Liver (tissue), 9 donors: ENCODE results near the gene ELP5. TPM values are rescaled to one million over a fixed set of nuclear protein-coding genes. Genes with fewer than 3 reads are reported as not detected.

Experiments
- DNase-seq: peaks from one replicate; pipeline ENCODE4 v3.0.0-alpha.2; 2017; ENCODE audit warnings: low spot score
- H3K27ac ChIP-seq, 2 donors: one replicate each; pipeline ENCODE4 v1.7.0; 2013; ENCODE audit warnings: inconsistent platforms in 2 of 2, low read length in 2 of 2, control low read depth in 1 of 2, low read depth in 1 of 2, mild to moderate bottlenecking in 1 of 2
- H3K27me3 ChIP-seq, 4 donors: one replicate each; pipeline versions ENCODE4 v1.6.1 to v1.7.0; 2013; ENCODE audit warnings: low read length in 3 of 4, inconsistent platforms in 1 of 4, mild to moderate bottlenecking in 1 of 4, moderate library complexity in 1 of 4; ENCODE audit not compliant: control insufficient read depth in 4 of 4, insufficient read depth in 4 of 4
- H3K36me3 ChIP-seq, 4 donors: one replicate each; pipeline versions ENCODE4 v1.6.1 to v1.7.0; 2013; ENCODE audit warnings: low read length in 3 of 4, mild to moderate bottlenecking in 3 of 4, low read depth in 1 of 4, moderate library complexity in 1 of 4; ENCODE audit not compliant: control insufficient read depth in 4 of 4, insufficient read depth in 3 of 4
- H3K4me1 ChIP-seq, 4 donors: one replicate each; pipeline versions ENCODE4 v1.6.1 to v1.7.0; 2013; ENCODE audit warnings: low read length in 3 of 4, mild to moderate bottlenecking in 3 of 4, moderate library complexity in 1 of 4; ENCODE audit not compliant: control insufficient read depth in 4 of 4, insufficient read depth in 4 of 4
- H3K4me3 ChIP-seq, 3 donors: one replicate each; pipeline versions ENCODE4 v1.6.1 to v1.7.0; 2013; ENCODE audit warnings: low read length in 3 of 3, control low read depth in 1 of 3, low read depth in 1 of 3, mild to moderate bottlenecking in 1 of 3
- H3K9ac ChIP-seq, 2 donors: one replicate each; pipeline ENCODE4 v1.7.0; 2013; ENCODE audit warnings: low read length in 2 of 2, mild to moderate bottlenecking in 2 of 2, moderate library complexity in 2 of 2, control low read depth in 1 of 2, low read depth in 1 of 2
- H3K9me3 ChIP-seq, 4 donors: one replicate each; pipeline versions ENCODE4 v1.6.1 to v1.7.0; 2013; ENCODE audit warnings: low read length in 3 of 4; ENCODE audit not compliant: control insufficient read depth in 4 of 4
- EGR1 ChIP-seq, 2 donors: IDR thresholded peaks; 2 replicates each; pipeline ENCODE4 v1.6.1; 2016 to 2018; ENCODE audit warnings: antibody characterized with exemption in 2 of 2, low read depth in 2 of 2
- FOXA1 ChIP-seq: IDR thresholded peaks from 2 replicates; pipeline ENCODE4 v1.6.1; 2016; ENCODE audit warnings: antibody characterized with exemption
- FOXA2 ChIP-seq: IDR thresholded peaks from 2 replicates; pipeline ENCODE4 v1.6.1; 2016; ENCODE audit warnings: antibody characterized with exemption
- GABPA ChIP-seq, 2 donors: IDR thresholded peaks in 1 of 2; conservative IDR thresholded peaks in 1 of 2; 2 replicates each; pipeline ENCODE4 v1.6.1; 2016; ENCODE audit warnings: antibody characterized with exemption in 2 of 2, mild to moderate bottlenecking in 1 of 2, moderate library complexity in 1 of 2
- HNF4A ChIP-seq, 2 donors: conservative IDR thresholded peaks; 2 replicates each; pipeline ENCODE4 v1.6.1; 2016; ENCODE audit warnings: antibody characterized with exemption in 2 of 2, mild to moderate bottlenecking in 2 of 2
- HNF4G ChIP-seq: IDR thresholded peaks from 2 replicates; pipeline ENCODE4 v1.6.1; 2016; ENCODE audit warnings: antibody characterized with exemption
- JUND ChIP-seq, 2 donors: IDR thresholded peaks; 2 replicates each; pipeline ENCODE4 v1.6.1; 2016; ENCODE audit warnings: antibody characterized with exemption in 2 of 2
- NR2F2 ChIP-seq: IDR thresholded peaks from 2 replicates; pipeline ENCODE4 v1.6.1; 2016; ENCODE audit warnings: antibody characterized with exemption
- RAD21 ChIP-seq, 2 donors: IDR thresholded peaks; 2 replicates each; pipeline ENCODE4 v1.6.1; 2016; ENCODE audit warnings: antibody characterized with exemption in 2 of 2, mild to moderate bottlenecking in 2 of 2
- RXRA ChIP-seq, 2 donors: IDR thresholded peaks; 2 replicates each; pipeline ENCODE4 v1.6.1; 2017 to 2018; ENCODE audit warnings: antibody characterized with exemption in 2 of 2, mild to moderate bottlenecking in 1 of 2
- SP1 ChIP-seq: IDR thresholded peaks from 2 replicates; pipeline ENCODE4 v1.6.1; 2018; ENCODE audit warnings: antibody characterized with exemption, mild to moderate bottlenecking
- TAF1 ChIP-seq: conservative IDR thresholded peaks from 2 replicates; pipeline ENCODE4 v1.6.1; 2016; ENCODE audit warnings: antibody characterized with exemption, mild to moderate bottlenecking
- YY1 ChIP-seq: IDR thresholded peaks from 2 replicates; pipeline ENCODE4 v1.6.1; 2016; ENCODE audit warnings: antibody characterized with exemption, mild to moderate bottlenecking
- WGBS: extraction: QIAGEN DNeasy Blood & Tissue Kit; methylation state at CpG from one replicate; pipeline ENCODE4 v1.1.7; 2013; 5-methylcytosine and 5-hydroxymethylcytosine counted together
- polyA plus RNA-seq, 2 donors: library from polyadenylated mRNA; stranded (reverse) in 1 of 2; unstranded in 1 of 2; fragments of 200-250 nt in 1 of 2; fragments of >200 nt in 1 of 2; fragmentation: Nextera tagmentation in 1 of 2; extraction: Ambion mirVana in 1 of 2; gene quantifications; one replicate each; pipeline versions ENCODE4 v1.2.1 to v1.2.3, GENCODE V29; 2013 to 2015
- total RNA-seq, 2 donors: library from RNA; depleted of rRNA; stranded (reverse); fragments of >200 nt; gene quantifications; one replicate each; pipeline ENCODE4 v1.2.3, GENCODE V29; 2014
- TF ChIP-seq, protein P1 (sequence below): IDR thresholded peaks from 2 replicates; pipeline ENCODE4 v1.6.1; 2016; ENCODE audit warnings: antibody characterized with exemption, mild to moderate bottlenecking
- TF ChIP-seq, protein P2 (sequence below): IDR thresholded peaks from 2 replicates; pipeline ENCODE4 v1.6.1; 2016; ENCODE audit warnings: antibody characterized with exemption
- TF ChIP-seq, protein P3 (sequence below): IDR thresholded peaks from 2 replicates; pipeline ENCODE4 v1.6.1; 2016; ENCODE audit warnings: antibody characterized with exemption
- TF ChIP-seq, protein P4 (sequence below): fragments of 150-350 bp; IDR thresholded peaks from 2 replicates; pipeline ENCODE4 v1.5.1; 2017; ENCODE audit warnings: improper control_type of control experiment, low read depth, low read length; ENCODE audit not compliant: missing input control
- TF ChIP-seq, protein P5 (sequence below): IDR thresholded peaks from 2 replicates; pipeline ENCODE4 v1.6.1; 2016; ENCODE audit warnings: antibody characterized with exemption
- donor health status: healthy.
- donor health status: healthy.
- donor health status: healthy.
- donor health status: healthy.
- donor health status: healthy.

Gene ELP5
- total and polyA plus RNA-seq, 4 donors = 19.3 to 38.4 (median 26.6) TPM

DNA sequence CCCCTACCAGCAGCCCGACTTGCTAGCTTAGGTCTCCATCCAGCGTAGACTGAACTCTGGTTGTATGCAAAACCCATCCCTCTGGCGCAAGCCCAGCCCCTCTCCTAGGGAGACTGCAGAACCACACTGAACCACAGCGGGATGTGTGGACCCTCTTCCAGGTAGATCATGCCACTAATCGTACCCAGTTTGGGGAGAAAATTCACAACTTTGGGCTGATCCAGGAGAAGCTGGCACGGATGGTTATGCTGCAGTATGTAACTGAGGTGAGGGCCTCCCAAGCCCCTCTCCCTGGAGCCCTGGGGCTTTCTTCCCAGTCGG, 29.1 kb upstream of the ELP5 start:
- no peak for DNase-seq
- Histone ChIP-seq H3K4me1 (peaks cover 12 to 49% (median 40%) of the 10 kb centered on the region in 4 donors), H3K27ac (no peak overlapping the region), H3K27me3 (no peaks in the 10 kb centered on the region), H3K4me3 (no peak overlapping the region), H3K9ac (no peak overlapping the region), H3K9me3 (no peaks in the 10 kb centered on the region), H3K36me3 (peaks cover 14 to 66% (median 38%) of the 10 kb centered on the region in 4 donors)
- WGBS = 82% methylated on average over 7 of the region's 7 CpGs
- TF ChIP-seq, protein P1, sequence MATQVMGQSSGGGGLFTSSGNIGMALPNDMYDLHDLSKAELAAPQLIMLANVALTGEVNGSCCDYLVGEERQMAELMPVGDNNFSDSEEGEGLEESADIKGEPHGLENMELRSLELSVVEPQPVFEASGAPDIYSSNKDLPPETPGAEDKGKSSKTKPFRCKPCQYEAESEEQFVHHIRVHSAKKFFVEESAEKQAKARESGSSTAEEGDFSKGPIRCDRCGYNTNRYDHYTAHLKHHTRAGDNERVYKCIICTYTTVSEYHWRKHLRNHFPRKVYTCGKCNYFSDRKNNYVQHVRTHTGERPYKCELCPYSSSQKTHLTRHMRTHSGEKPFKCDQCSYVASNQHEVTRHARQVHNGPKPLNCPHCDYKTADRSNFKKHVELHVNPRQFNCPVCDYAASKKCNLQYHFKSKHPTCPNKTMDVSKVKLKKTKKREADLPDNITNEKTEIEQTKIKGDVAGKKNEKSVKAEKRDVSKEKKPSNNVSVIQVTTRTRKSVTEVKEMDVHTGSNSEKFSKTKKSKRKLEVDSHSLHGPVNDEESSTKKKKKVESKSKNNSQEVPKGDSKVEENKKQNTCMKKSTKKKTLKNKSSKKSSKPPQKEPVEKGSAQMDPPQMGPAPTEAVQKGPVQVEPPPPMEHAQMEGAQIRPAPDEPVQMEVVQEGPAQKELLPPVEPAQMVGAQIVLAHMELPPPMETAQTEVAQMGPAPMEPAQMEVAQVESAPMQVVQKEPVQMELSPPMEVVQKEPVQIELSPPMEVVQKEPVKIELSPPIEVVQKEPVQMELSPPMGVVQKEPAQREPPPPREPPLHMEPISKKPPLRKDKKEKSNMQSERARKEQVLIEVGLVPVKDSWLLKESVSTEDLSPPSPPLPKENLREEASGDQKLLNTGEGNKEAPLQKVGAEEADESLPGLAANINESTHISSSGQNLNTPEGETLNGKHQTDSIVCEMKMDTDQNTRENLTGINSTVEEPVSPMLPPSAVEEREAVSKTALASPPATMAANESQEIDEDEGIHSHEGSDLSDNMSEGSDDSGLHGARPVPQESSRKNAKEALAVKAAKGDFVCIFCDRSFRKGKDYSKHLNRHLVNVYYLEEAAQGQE = no peak
- no peak for TF ChIP-seq HNF4A (conservative IDR thresholded peaks at IDR 0.05)
- TF ChIP-seq, protein P2, sequence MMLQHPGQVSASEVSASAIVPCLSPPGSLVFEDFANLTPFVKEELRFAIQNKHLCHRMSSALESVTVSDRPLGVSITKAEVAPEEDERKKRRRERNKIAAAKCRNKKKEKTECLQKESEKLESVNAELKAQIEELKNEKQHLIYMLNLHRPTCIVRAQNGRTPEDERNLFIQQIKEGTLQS = no peak
- TF ChIP-seq EGR1 (IDR thresholded peaks at IDR 0.05; ENCODE audit: low read depth in 2 of 2) = no peak
- TF ChIP-seq, protein P3, sequence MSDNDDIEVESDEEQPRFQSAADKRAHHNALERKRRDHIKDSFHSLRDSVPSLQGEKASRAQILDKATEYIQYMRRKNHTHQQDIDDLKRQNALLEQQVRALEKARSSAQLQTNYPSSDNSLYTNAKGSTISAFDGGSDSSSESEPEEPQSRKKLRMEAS = no peak
- no peak for TF ChIP-seq SP1
- TF ChIP-seq FOXA1 = no peak
- TF ChIP-seq, protein P4, sequence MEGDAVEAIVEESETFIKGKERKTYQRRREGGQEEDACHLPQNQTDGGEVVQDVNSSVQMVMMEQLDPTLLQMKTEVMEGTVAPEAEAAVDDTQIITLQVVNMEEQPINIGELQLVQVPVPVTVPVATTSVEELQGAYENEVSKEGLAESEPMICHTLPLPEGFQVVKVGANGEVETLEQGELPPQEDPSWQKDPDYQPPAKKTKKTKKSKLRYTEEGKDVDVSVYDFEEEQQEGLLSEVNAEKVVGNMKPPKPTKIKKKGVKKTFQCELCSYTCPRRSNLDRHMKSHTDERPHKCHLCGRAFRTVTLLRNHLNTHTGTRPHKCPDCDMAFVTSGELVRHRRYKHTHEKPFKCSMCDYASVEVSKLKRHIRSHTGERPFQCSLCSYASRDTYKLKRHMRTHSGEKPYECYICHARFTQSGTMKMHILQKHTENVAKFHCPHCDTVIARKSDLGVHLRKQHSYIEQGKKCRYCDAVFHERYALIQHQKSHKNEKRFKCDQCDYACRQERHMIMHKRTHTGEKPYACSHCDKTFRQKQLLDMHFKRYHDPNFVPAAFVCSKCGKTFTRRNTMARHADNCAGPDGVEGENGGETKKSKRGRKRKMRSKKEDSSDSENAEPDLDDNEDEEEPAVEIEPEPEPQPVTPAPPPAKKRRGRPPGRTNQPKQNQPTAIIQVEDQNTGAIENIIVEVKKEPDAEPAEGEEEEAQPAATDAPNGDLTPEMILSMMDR = no peak
- no peak for TF ChIP-seq HNF4G

DNA sequence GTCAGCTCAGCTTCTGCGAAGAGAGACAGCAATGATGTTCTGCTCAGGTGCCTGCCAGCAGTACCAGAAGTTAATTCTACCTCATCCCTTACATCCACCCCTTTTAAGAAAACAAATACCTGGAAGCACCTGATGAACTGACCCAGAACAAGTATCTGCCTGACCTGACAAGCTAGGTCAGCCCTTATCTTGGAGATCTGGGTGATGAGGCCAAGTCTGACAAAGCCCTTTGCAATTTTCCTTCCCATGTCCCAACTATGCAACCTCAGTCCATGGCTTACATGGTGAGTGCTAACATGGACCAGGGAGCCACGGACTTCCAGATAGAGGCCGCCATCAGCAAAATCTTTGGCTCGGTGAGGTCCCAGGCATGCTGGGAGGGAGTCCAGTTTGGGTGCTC, 28.6 kb upstream of the ELP5 start:
- H3K36me3 ChIP-seq = peaks cover 14 to 70% (median 38%) of the 10 kb centered on the region in 4 donors
- no peak for TF ChIP-seq FOXA1
- no peak for TF ChIP-seq SP1
- TF ChIP-seq YY1 = no peak
- TF ChIP-seq EGR1 (IDR thresholded peaks at IDR 0.05; ENCODE audit: low read depth in 2 of 2) = no peak
- TF ChIP-seq, protein P3 = no peak
- no peak for TF ChIP-seq RXRA (IDR thresholded peaks at IDR 0.05)
- TF ChIP-seq, protein P2 = no peak
- TF ChIP-seq HNF4G = no peak
- no peak for TF ChIP-seq GABPA (IDR thresholded peaks at IDR 0.05 in 1 of 2, conservative IDR thresholded peaks at IDR 0.05 in 1 of 2)
- no peak for TF ChIP-seq NR2F2
- TF ChIP-seq JUND (IDR thresholded peaks at IDR 0.05) = no peak
- TF ChIP-seq HNF4A (conservative IDR thresholded peaks at IDR 0.05) = no peak
- TF ChIP-seq FOXA2 = no peak
- no peak for TF ChIP-seq TAF1
- TF ChIP-seq RAD21 (IDR thresholded peaks at IDR 0.05) = no peak
- TF ChIP-seq, protein P5, sequence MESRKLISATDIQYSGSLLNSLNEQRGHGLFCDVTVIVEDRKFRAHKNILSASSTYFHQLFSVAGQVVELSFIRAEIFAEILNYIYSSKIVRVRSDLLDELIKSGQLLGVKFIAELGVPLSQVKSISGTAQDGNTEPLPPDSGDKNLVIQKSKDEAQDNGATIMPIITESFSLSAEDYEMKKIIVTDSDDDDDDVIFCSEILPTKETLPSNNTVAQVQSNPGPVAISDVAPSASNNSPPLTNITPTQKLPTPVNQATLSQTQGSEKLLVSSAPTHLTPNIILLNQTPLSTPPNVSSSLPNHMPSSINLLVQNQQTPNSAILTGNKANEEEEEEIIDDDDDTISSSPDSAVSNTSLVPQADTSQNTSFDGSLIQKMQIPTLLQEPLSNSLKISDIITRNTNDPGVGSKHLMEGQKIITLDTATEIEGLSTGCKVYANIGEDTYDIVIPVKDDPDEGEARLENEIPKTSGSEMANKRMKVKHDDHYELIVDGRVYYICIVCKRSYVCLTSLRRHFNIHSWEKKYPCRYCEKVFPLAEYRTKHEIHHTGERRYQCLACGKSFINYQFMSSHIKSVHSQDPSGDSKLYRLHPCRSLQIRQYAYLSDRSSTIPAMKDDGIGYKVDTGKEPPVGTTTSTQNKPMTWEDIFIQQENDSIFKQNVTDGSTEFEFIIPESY = no peak
- TF ChIP-seq, protein P4 = no peak
- no peak for DNase-seq
- H3K27me3 ChIP-seq = no peaks in the 10 kb centered on the region
- peaks cover 12 to 49% (median 40%) of the 10 kb centered on the region in 4 donors for H3K4me1 ChIP-seq
- H3K4me3 ChIP-seq = no peak overlapping the region
- WGBS = 83% methylated on average over 4 of the region's 4 CpGs
- no peaks in the 10 kb centered on the region for H3K9me3 ChIP-seq
- no peak overlapping the region for H3K27ac ChIP-seq
- no peak overlapping the region for H3K9ac ChIP-seq
